Hepatocyte (in vitro differentiated cells): ENCODE results near the gene MAB21L4.

Experiments
- CTCF ChIP-seq: fragments of 200-600 bp; sonication (generic); IDR thresholded peaks from 2 replicates; pipeline ENCODE4 v1.5.1; 2016; ENCODE audit warnings: antibody characterized with exemption, mild to moderate bottlenecking; ENCODE audit not compliant: poor library complexity
- EZH2 ChIP-seq: fragments of 200-600 bp; sonication (generic); IDR thresholded peaks from 2 replicates; pipeline ENCODE4 v1.6.1; 2016; ENCODE audit warnings: antibody characterized with exemption, mild to moderate bottlenecking, borderline replicate concordance
- EZH2phosphoT487 ChIP-seq: fragments of 200-600 bp; sonication (generic); IDR thresholded peaks from one replicate; pipeline ENCODE4 v1.6.1; 2018; ENCODE audit warnings: antibody characterized with exemption, mild to moderate bottlenecking, low read depth, moderate library complexity; ENCODE audit not compliant: unreplicated experiment, severe bottlenecking

- TF ChIP-seq CTCF (no peak), EZH2phosphoT487 (no peak), EZH2 (no peak)
Observed at GRCh38 chr2:240894006-240894405, 1.9 kb downstream of the MAB21L4 start.
